Islet of Langerhans (tissue), 1 donor: ENCODE results near the gene REM1.

Experiments
- FAIRE-seq: peaks from one replicate; lab custom pipeline; 2011; peaks lifted over from hg19 to GRCh38; lab: Jason Lieb, UNC

Gene REM1

DNA sequence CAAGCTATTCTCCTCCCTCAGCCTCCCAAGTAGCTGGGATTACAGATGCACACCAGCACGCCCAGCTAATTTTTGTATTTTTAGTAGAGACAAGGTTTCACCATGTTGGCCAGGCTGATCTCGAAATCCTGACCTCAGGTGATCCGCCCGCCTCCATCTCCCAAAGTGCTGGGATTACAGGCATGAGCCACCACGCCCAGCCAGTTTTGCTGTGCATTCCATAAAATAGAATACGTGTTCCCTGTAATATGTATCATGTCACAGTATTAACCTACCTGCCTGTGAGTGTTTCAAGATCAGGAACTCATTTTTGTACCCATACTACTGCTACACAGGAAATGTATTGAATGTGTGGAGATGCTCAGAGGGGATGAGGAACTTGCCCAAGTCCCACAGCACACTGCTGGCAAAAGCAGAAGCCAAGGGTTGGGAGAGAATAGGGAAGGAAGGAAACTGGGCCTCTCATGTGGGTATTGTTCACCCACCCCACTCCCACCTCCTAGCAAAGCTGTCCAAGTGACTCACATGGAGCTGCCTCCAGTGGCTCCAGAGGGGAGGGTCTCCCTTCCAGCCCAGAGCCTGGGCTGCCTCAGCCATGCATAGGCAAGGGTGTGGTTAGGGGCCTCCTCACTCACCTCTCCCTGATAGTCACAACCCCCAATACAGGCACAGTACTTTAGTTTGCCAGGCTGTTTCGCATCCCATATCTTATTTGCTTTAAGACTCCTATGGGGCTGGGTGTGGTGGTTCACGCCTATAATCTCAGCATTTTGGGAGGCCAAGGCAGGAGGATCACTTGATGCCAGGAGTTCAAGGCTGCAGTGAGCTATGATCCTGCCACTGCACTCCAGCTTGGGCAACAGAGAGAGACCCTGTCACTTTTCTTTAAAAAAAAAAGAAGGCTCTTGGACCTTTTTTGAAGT is 48.5 kb downstream of the REM1 start:
- no peak for FAIRE-seq

DNA sequence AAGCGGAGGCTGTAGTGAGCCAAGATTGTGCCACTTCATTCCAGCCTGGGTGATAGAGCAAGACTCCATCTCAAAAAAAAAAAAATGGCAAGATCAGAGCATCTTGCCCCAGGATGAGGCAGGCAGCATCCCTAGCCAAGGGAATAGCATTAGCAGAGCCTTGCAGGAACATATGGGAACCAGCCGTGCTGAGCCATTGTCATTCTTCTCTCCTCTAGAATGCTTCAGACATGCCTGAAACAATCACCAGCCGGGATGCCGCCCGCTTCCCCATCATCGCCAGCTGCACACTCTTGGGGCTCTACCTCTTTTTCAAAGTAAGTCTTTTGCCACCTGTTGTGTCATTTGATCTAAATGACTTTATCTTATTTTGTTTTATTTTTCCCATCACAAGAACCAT is 52.2 kb downstream of the REM1 start:
- FAIRE-seq = no peak
